Neutrophil (primary cell): ENCODE results near the gene ALPK1.

Experiments
- H3K27ac ChIP-seq: fragments of 200-600 bp; sonication (generic); 2 replicates; pipeline ENCODE4 v1.5.1; 2016; ENCODE audit warnings: mild to moderate bottlenecking, moderate library complexity
- H3K27me3 ChIP-seq: fragments of 200-600 bp; sonication (generic); 2 replicates; pipeline ENCODE4 v1.6.0; 2016; ENCODE audit warnings: mild to moderate bottlenecking
- H3K36me3 ChIP-seq: fragments of 200-600 bp; sonication (generic); 2 replicates; pipeline ENCODE4 v1.5.1; 2017
- H3K4me1 ChIP-seq, 2 experiments: fragments of 200-600 bp in 1 of 2; sonication (generic) in 1 of 2; 1 replicate in 1 of 2; 2 replicates in 1 of 2; pipeline versions ENCODE4 v1.5.1 to v1.6.1; 2013 to 2016; ENCODE audit warnings: low read depth in 1 of 2, low read length in 1 of 2, mild to moderate bottlenecking in 1 of 2, moderate library complexity in 1 of 2; ENCODE audit not compliant: control insufficient read depth in 1 of 2, insufficient read depth in 1 of 2
- H3K4me3 ChIP-seq, 2 experiments: fragments of 200-600 bp in 1 of 2; sonication (generic) in 1 of 2; 1 replicate in 1 of 2; 2 replicates in 1 of 2; pipeline ENCODE4 v1.5.1; 2013 to 2016; ENCODE audit warnings: low read depth in 1 of 2, low read length in 1 of 2, mild to moderate bottlenecking in 1 of 2, moderate library complexity in 1 of 2
- H3K9me3 ChIP-seq: fragments of 200-600 bp; sonication (generic); 2 replicates; pipeline ENCODE4 v1.5.1; 2016
- TF ChIP-seq, protein P1 (sequence below): fragments of 200-600 bp; sonication (generic); IDR thresholded peaks from 2 replicates; pipeline ENCODE4 v1.5.1; 2016; ENCODE audit warnings: antibody characterized with exemption

ALPK1 gene

DNA sequence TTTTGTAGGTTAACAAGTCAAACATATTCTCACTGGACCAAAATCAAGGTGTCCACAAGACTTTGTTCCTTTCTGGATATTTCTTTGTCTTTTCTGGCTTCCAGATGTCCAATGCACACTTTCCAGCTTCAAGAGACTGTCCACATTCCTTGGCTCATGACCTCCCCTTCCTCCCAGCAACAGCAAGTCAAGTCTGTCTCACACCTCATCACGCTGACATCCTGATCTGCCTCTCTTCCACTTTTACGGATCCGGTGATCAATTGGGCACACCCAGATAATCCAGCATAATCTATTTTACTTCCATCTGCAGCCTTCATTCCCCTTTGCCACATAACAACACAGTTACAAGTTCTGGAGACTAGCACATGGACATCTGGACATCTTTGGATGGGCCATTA lies 21.1 kb upstream of the ALPK1 start:
- Histone ChIP-seq H3K27me3 (no peaks in the 10 kb centered on the region), H3K4me1 (peaks cover 21 to 24% of the 10 kb centered on the region in 2 experiments), H3K36me3 (peaks cover 14% of the 10 kb centered on the region), H3K4me3 (no peak overlapping the region), H3K27ac (no peak overlapping the region), H3K9me3 (no peaks in the 10 kb centered on the region)
- TF ChIP-seq, protein P1, sequence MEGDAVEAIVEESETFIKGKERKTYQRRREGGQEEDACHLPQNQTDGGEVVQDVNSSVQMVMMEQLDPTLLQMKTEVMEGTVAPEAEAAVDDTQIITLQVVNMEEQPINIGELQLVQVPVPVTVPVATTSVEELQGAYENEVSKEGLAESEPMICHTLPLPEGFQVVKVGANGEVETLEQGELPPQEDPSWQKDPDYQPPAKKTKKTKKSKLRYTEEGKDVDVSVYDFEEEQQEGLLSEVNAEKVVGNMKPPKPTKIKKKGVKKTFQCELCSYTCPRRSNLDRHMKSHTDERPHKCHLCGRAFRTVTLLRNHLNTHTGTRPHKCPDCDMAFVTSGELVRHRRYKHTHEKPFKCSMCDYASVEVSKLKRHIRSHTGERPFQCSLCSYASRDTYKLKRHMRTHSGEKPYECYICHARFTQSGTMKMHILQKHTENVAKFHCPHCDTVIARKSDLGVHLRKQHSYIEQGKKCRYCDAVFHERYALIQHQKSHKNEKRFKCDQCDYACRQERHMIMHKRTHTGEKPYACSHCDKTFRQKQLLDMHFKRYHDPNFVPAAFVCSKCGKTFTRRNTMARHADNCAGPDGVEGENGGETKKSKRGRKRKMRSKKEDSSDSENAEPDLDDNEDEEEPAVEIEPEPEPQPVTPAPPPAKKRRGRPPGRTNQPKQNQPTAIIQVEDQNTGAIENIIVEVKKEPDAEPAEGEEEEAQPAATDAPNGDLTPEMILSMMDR: no peak

DNA sequence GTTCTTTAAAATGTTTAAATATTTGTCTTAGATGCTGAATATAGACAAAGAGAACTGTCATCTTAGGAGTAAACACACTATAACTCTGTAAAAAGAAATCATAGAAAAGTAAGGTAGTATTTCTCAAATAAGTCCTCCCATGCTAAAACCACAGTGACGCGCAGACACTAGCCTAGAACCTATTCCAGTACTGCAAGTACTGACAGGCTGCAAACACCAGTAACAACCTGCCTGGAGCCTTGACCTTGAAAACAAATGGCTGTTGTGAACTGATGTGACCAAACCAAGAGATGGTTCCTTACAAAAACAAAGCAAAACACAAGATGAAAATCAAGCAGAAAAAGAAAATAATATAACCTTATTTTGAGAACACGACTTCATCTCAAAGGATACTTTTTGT lies 19.9 kb upstream of the ALPK1 start:
- H3K27me3 ChIP-seq: no peaks in the 10 kb centered on the region
- H3K4me3 ChIP-seq: no peak overlapping the region
- peaks cover 15 to 20% of the 10 kb centered on the region in 2 experiments for H3K4me1 ChIP-seq
- H3K9me3 ChIP-seq: no peaks in the 10 kb centered on the region
- H3K27ac ChIP-seq: no peak overlapping the region
- peaks cover 14% of the 10 kb centered on the region for H3K36me3 ChIP-seq
- TF ChIP-seq, protein P1: no peak

DNA sequence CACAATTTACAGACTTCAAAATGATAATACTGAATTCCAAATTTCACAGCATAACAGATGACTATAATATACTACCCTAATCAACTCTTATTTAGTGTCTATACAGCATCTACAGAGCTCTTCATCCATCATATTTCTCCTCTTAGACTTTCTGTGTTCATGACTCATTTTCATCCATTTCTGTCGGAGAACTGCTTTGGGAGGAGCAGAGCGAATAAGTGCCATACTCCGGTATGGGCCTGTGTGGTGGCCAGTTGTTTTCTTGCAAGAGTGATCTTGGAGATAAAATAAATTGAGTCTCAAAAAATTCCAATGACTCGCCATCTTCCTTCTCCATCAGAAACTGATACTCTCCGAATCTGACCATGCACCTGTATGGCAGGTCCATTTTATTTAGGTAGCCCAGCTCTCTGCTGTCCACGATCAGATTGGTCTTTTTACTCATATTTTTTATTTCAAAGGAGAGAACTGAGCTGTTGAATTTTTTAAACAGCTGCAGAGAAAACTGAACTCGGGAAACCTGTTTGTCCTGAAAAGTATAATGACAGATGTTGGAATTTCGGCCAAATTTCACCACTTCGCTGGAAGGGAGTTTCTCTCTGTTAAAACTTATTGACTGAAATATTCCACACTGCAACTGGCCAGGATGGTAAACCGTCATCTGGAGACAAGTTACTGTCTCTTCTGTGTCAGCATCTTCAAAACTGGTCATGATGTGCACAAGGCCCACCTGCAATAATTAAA lies 19.3 kb upstream of the ALPK1 start:
- Histone ChIP-seq H3K9me3 (no peaks in the 10 kb centered on the region), H3K27ac (no peak overlapping the region), H3K27me3 (no peaks in the 10 kb centered on the region), H3K36me3 (peaks cover 14% of the 10 kb centered on the region), H3K4me1 (peaks cover 17 to 20% of the 10 kb centered on the region in 2 experiments), H3K4me3 (no peak overlapping the region)
- TF ChIP-seq, protein P1: no peak

DNA sequence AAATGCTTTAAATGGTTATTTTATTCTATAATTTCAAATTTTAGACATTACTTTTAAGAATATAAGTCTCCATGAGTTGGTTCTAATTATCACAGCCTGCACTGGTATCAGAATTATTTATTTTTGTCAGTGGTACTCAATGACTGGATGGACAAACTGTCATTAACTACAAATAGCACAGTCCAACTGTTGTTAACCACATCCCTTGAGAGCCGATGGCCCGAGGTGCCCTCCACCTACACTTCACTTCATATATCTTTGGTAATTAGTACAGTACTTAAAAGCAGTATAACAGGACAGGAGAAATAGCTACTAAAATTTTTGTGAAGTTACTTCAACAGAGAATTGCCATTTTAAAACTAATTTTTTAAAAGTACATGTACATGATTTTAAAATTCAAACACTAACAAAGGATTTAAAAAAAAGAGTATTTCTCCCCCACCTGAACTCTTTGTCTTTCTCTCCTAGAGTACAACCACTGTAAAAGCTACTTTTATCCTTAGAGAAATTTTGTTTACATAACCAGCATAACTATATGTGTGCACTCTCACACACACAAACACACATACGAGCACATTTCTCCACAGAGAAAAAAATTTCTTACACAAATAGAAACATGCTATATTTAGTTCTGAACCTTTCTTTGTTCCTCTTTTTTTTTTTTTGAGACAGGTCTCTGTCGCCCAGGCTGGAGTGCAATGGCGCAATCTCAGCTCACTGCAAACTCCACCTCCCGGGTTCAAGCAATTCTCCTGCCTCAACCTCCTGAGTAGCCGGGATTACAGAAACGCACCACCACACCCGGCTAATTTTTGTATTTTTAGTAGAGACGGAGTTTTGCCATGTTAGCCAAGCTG lies 17.9 kb upstream of the ALPK1 start:
- H3K4me3 ChIP-seq: peak overlapping the region; percentile 13 to 26
- H3K9me3 ChIP-seq: no peaks in the 10 kb centered on the region
- H3K4me1 ChIP-seq: peaks cover 30 to 33% of the 10 kb centered on the region in 2 experiments
- peak overlapping the region; percentile 63 for H3K27ac ChIP-seq
- H3K27me3 ChIP-seq: no peaks in the 10 kb centered on the region
- peaks cover 14% of the 10 kb centered on the region for H3K36me3 ChIP-seq
- TF ChIP-seq, protein P1: no peak

GRCh38 chr4:112279882-112280315 lies 17.3 kb upstream of the ALPK1 start:
- no peaks in the 10 kb centered on the region for H3K9me3 ChIP-seq
- peak overlapping the region; percentile 13 to 26 for H3K4me3 ChIP-seq
- peaks cover 37 to 40% of the 10 kb centered on the region in 2 experiments for H3K4me1 ChIP-seq
- H3K27me3 ChIP-seq: no peaks in the 10 kb centered on the region
- TF ChIP-seq, protein P1: no peak
- H3K27ac ChIP-seq: peak overlapping the region; percentile 63
- peaks cover 13% of the 10 kb centered on the region for H3K36me3 ChIP-seq
